ENCODE results near the gene IQCF2.
"Not testable (repeated sequence)": the region's sequence is repeated elsewhere in the genome, so short reads cannot be mapped to it uniquely, and the experiment has no call there.

IQCF2 gene

DNA sequence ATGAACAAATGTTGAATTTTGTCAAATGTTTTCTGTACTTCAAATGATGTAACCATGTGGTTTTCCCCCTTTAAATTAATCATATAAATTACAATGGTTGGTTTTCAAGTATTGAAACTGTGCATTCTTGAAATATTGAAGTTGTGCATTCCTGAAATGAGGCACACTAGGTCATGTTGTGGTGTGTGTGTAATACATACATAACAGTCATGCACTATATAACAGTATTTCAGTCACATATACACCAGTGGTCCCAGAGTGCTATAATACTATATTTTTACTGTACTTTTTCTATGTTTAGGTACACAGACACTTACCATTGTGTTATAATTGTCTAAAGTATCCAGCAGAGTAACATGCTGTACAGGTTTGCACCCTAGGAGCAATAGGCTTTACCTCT lies 25.0 kb downstream of the IQCF2 start:
- DNase-seq = no peak

- no peak for DNase-seq
These were observed 26.2 kb downstream of the IQCF2 start for GRCh38 chr3:51887620-51888019.

DNA sequence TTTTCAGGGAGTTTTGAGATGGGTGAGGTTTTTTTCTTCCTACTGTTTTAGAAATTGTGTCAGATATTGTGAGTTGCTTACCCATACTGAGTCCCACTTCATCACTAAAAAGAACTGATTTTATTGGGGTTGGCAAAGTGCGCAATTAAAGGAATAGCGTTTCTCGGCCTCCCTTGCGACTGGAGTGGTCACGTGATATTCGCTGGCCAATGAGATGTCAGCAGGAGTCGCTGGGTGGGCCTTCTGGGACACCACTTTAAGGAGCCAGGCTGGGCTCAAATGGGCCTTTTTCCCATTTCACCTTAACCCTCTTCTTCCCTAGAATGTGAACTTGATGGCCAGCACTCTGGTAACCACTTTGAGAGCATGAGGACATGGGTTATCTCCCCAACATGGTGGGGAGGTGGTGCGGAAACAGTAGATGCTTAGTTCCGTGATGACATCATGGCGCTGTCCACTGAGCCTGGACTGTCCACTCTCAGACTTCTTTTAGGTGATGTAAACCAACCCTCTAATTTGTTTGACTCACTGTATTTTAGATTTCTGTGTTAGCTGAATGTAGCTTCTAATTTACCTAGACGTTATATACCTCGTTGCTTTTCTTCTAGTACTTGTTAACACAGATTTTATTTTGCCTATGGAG lies 27.2 kb downstream of the IQCF2 start:
- DNase-seq = no peak

DNA sequence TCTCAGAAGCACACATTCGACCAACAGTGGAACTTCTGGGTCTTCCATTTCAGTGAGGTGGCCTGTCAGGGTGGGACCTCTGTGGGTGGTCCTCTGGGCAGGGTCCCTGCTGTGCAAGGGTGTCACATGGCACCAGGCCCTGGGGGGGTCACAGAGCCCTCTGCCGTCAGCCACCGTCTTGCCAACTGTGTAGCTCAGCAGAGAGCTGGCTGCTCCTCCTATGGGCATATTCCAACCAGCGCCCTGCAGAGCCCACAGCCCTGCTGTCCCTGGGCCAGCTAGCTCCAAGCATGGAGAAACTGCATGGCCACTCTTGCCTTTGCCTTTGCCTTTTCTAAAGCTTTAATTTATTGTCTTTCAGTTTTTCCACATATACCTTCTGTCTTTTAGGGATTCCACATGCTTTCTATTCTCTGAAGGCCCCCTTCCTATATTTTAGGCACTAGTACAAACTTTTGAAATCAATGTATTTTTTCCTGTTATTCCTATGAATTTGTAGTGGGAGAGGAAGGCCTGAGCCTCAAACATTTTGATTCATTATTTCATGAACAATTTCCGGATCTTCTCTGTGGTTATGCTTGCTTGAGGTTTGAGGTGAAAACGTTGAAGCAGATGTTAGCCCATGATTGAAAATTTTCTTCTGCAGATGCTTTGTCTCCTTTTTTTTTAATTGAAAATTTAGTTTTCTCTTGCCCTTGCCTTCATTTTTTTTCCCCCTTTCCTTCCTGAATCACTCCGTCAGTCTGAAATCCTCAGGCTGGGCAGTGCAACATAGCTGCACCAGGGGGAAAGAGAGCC lies 30.0 kb downstream of the IQCF2 start:
- no peak for DNase-seq

DNA sequence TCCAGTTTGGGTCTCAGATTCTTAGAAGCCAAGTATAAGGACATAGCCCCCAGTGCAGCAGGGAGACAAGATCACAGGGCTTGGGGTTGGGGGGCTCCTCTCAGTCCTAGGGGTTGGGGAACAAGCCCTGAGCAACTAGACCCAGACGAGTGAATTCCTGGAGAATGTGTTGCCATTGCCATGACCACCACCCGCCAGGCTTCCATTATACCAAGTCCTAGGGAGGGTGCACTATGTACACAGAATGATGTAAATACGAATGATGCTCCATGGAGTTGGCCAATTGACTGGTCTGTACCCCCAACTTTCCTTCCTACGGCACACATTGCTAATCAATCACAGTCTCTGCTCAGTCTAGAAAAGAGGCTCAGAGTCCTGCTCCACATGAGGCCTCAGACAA lies 33.0 kb downstream of the IQCF2 start:
- DNase-seq = no peak

GRCh38 chr3:51894939-51895338 lies 33.5 kb downstream of the IQCF2 start:
- DNase-seq = no peak

GRCh38 chr3:51896607-51897305 lies 35.3 kb downstream of the IQCF2 start:
- DNase-seq = no peak

DNA sequence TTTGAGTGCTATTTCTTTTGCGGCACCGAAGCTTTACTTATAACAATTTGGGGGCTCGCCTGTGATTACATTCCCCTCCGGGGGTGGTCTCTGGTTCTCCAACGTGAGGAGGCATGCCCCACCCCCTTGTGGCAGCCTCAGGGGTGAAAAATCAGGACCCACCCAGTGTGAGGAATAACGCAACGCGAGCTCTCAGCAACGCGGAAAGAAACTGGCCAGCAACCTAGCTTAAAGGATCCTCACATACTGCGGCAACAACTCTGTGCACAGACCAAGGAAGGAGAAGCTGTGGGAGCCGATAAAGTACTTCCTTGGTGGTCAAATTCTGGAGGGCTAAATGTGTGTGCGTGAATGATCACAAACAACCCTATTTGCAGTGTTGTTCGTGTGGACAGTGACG lies 36.0 kb downstream of the IQCF2 start:
- DNase-seq = no peak

- DNase-seq = not testable (repeated sequence)
These were observed 38.6 kb downstream of the IQCF2 start for GRCh38 chr3:51900043-51900442.

DNA sequence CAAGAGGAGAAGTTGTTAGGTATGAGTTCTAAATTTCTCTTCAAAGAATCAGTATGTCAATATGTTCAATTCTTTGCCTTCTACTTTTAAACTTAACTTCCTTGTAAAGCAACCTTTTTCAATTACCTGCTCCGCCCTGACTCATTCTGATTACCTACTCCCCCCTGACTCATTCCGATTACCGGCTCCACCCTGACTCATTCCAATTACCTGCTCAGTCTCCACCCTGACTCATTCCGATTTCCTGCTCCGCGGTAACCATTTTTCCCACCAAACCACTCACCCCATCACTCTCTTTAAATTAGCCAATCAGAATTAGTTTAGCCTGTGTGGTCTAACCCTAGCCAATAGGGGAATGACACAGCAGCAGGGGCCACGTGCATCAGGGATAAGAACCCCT lies 40.9 kb downstream of the IQCF2 start:
- DNase-seq = not testable (repeated sequence)

- no peak for DNase-seq
These were observed 42.8 kb downstream of the IQCF2 start for GRCh38 chr3:51904034-51904823.

DNA sequence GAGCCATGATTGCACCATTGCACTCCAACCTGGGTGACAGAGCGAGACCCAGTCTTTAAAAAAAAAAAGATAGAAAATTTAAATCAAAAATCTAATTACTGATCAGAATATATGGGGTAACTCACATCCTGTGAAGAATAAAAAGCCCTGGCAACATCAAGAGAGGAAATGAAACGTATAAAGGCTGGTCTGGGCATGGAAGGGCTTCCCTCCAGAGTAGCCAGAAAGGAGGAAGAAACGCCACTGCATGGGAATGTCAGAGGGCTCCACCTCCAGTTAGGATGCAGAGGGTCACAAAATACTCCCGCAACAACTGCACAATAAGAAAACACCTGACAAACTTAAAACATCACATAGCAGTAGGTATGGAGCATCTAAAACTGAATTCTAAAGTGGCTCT lies 46.6 kb downstream of the IQCF2 start:
- no peak for DNase-seq

Data from NCI-H2227 treated with DMSO at 0.1 percent for 48 hours (cell line).